ENCODE results near the gene LPIN1. TPM values are rescaled to one million over a fixed set of nuclear protein-coding genes. Genes with fewer than 3 reads are reported as not detected.
"Not testable (repeated sequence)": the region's sequence is repeated elsewhere in the genome, so short reads cannot be mapped to it uniquely, and the experiment has no call there.

LPIN1 gene
- total and polyA plus RNA-seq, 2 of the 13 experiments (the other 11 are each of a cell fraction or from before 2014, with no cell fraction given): 9.7 to 19.4 TPM

DNA sequence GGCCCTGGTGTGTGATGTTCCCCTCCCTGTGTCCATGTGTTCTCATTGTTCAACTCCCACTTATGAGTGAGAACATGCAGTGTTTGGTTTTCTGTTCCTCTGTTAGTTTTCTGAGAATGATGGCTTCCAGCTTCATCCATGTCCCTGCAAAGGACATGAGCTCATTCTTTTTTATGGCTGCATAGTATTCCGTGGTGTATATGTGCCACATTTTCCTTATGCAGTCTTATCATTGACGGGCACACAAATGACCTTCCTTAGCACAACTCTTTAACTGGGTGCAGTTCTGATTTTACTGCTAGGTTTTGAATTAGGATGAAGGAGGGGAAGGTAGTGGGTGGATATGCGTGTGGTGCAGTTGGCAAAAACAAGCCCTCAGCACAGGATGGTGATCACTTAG lies 70.5 kb downstream of the LPIN1 start:
- H3K4me3 ChIP-seq (replicated peaks in 1 of 3; ENCODE audit: insufficient read depth in 1 of 3, low read depth in 2 of 3, low read length in 3 of 3); H3K27me3 ChIP-seq (ENCODE audit: control insufficient read depth in 1 of 2, insufficient read depth in 2 of 2, low read length in 2 of 2); BruUV-seq (replicated peaks); H3K27ac ChIP-seq (ENCODE audit: extremely low read length, insufficient read depth, low read length); H3K9me3 ChIP-seq (ENCODE audit: low read length); DNase-seq (ENCODE audit: low spot score); H3K4me2 ChIP-seq (ENCODE audit: low read depth, low read length); CTCF ChIA-PET (ENCODE audit: low intra/inter-chr PET ratio, low total read pairs); POLR2A ChIA-PET; FAIRE-seq; ATAC-seq; in situ Hi-C loops (cut with HindIII; ENCODE audit: extremely low pct_ligation_motif_present, low pct_unique_long_range_greater_than_20kb); H3K9ac ChIP-seq (ENCODE audit: insufficient read depth, low read depth, low read length); intact Hi-C loops (cut with micrococcal nuclease; ENCODE audit: unreplicated experiment); H4K20me1 ChIP-seq (ENCODE audit: insufficient read depth, low read length); H3K79me2 ChIP-seq (ENCODE audit: insufficient read depth, low read length); H2AFZ ChIP-seq (ENCODE audit: low read length): not testable (repeated sequence)
- peak; percentile 59 for TF ChIP-seq ZMYM3 (CRISPR knock-in tag; IDR thresholded peaks at IDR 0.05)
- Histone ChIP-seq H3K4me1 (ENCODE audit: insufficient read depth, low read length) (peaks cover 45% of the 10 kb centered on the region), H3K36me3 (replicated peaks in 1 of 2; ENCODE audit: control insufficient read depth in 1 of 2, insufficient read depth in 2 of 2, low read length in 2 of 2) (peaks cover 0 to 10% of the 10 kb centered on the region in 2 experiments; a peak in 2 of 5 replicates)
- 97% methylated on average over 3 of the region's 3 CpGs for WGBS (ENCODE audit: low lambda C conversion rate)

- peak overlapping the region; percentile 45 for H3K9ac ChIP-seq (ENCODE audit: insufficient read depth, low read depth, low read length)
- CTCF ChIA-PET (ENCODE audit: low intra/inter-chr PET ratio, low total read pairs): no interaction called here
- TF ChIP-seq SCMH1 (CRISPR knock-in tag; IDR thresholded peaks at IDR 0.05; ENCODE audit: borderline replicate concordance) (no peak), FOXO4 (CRISPR knock-in tag; conservative IDR thresholded peaks at IDR 0.05) (no peak), ZNF296 (CRISPR knock-in tag; conservative IDR thresholded peaks at IDR 0.05) (no peak), ZNF12 (CRISPR knock-in tag; IDR thresholded peaks at IDR 0.05) (0 out of 2 replicates have a peak, but pooled peaks have one; percentile 10), ZNF562 (CRISPR knock-in tag; IDR thresholded peaks at IDR 0.05; ENCODE audit: borderline replicate concordance) (no peak), ZNF510 (CRISPR knock-in tag; IDR thresholded peaks at IDR 0.05; ENCODE audit: low read depth) (no peak), GATAD1 (CRISPR knock-in tag; IDR thresholded peaks at IDR 0.05) (0 out of 2 replicates have a peak, but pooled peaks have one; percentile 12), NFIC (IDR thresholded peaks at IDR 0.05; ENCODE audit: low read length) (peak; percentile 99), JDP2 (CRISPR knock-in tag; IDR thresholded peaks at IDR 0.05; ENCODE audit: borderline replicate concordance) (no peak), ZNF441 (CRISPR knock-in tag; IDR thresholded peaks at IDR 0.05; ENCODE audit: borderline replicate concordance) (no peak), ZFP36L1 (CRISPR knock-in tag; IDR thresholded peaks at IDR 0.05) (peak; percentile 70; the same call in 1 of the 2 replicates), NFKB2 (CRISPR knock-in tag; IDR thresholded peaks at IDR 0.05; ENCODE audit: borderline replicate concordance) (no peak), CEBPG (CRISPR knock-in tag; IDR thresholded peaks at IDR 0.05) (peak; percentile 64)
- TF ChIP-seq, protein P1, sequence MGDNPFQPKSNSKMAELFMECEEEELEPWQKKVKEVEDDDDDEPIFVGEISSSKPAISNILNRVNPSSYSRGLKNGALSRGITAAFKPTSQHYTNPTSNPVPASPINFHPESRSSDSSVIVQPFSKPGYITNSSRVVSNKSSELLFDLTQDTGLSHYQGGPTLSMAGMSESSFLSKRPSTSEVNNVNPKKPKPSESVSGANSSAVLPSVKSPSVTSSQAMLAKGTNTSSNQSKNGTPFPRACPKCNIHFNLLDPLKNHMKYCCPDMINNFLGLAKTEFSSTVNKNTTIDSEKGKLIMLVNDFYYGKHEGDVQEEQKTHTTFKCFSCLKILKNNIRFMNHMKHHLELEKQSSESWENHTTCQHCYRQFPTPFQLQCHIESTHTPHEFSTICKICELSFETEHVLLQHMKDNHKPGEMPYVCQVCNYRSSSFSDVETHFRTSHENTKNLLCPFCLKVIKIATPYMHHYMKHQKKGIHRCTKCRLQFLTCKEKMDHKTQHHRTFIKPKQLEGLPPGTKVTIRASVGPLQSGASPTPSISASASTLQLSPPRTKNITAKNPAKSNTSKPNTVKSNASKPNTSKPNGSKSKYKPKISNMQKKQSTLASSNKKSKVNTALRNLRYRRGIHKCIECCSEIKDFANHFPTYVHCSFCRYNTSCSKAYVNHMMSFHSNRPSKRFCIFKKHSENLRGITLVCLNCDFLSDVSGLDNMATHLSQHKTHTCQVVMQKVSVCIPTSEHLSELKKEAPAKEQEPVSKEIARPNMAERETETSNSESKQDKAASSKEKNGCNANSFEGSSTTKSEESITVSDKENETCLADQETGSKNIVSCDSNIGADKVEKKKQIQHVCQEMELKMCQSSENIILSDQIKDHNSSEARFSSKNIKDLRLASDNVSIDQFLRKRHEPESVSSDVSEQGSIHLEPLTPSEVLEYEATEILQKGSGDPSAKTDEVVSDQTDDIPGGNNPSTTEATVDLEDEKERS (CRISPR knock-in tag; IDR thresholded peaks at IDR 0.05): no peak
These were observed 72.8 kb downstream of the LPIN1 start for GRCh38 chr2:11819235-11819729.

More at GRCh38 chr2:11819235-11819729, 72.8 kb downstream of the LPIN1 start:
- H4K20me1 ChIP-seq (ENCODE audit: insufficient read depth, low read length): no peaks in the 10 kb centered on the region
- DNase-seq (ENCODE audit: low spot score) (peak; percentile 96), FAIRE-seq (peak; percentile 66), ATAC-seq (peak; percentile 79)
- 8% methylated on average over 5 of the region's 5 CpGs for WGBS (ENCODE audit: low lambda C conversion rate)
- peak overlapping the region in 1 of 3 experiments; percentile 4; a peak in 2 of 6 replicates for H3K4me3 ChIP-seq (replicated peaks in 1 of 3; ENCODE audit: insufficient read depth in 1 of 3, low read depth in 2 of 3, low read length in 3 of 3)
- H3K9me3 ChIP-seq (ENCODE audit: low read length): no peaks in the 10 kb centered on the region
- H3K27ac ChIP-seq (ENCODE audit: extremely low read length, insufficient read depth, low read length): peak overlapping the region; percentile 82
- BruUV-seq (replicated peaks): no TSS peak
- H3K4me2 ChIP-seq (ENCODE audit: low read depth, low read length): peak overlapping the region; percentile 48
- H3K79me2 ChIP-seq (ENCODE audit: insufficient read depth, low read length): no peaks in the 10 kb centered on the region
- H3K36me3 ChIP-seq (replicated peaks in 1 of 2; ENCODE audit: control insufficient read depth in 1 of 2, insufficient read depth in 2 of 2, low read length in 2 of 2): peaks cover 0 to 15% of the 10 kb centered on the region in 2 experiments; a peak in 2 of 5 replicates
- H3K4me1 ChIP-seq (ENCODE audit: insufficient read depth, low read length): peaks cover 64% of the 10 kb centered on the region
- intact Hi-C loops (cut with micrococcal nuclease; ENCODE audit: unreplicated experiment): no loop called here
- in situ Hi-C loops (cut with HindIII; ENCODE audit: extremely low pct_ligation_motif_present, low pct_unique_long_range_greater_than_20kb): no loop called here
- H3K27me3 ChIP-seq (ENCODE audit: control insufficient read depth in 1 of 2, insufficient read depth in 2 of 2, low read length in 2 of 2): no peaks in the 10 kb centered on the region
- no peak overlapping the region for H2AFZ ChIP-seq (ENCODE audit: low read length)
- POLR2A ChIA-PET: interaction anchor here (0.8 to 2.5 kb wide), 6 partner anchors 9 to 75 kb away, joined by 3 to 31 read pairs (median 4); partner anchors contain the start of gene LPIN1
